SKM-1 (cell line): ENCODE data around the gene MAMDC2.

Experiments
- DNase-seq: peaks from one replicate; lab custom pipeline; 2025; ENCODE audit not compliant: unreplicated experiment; lab: John Stamatoyannopoulos, UW

Gene MAMDC2

GRCh38 chr9:70064496-70064895 lies 20.8 kb downstream of the MAMDC2 start:
- DNase-seq, result no peak

GRCh38 chr9:70065572-70065971 lies 21.9 kb downstream of the MAMDC2 start:
- no peak for DNase-seq

GRCh38 chr9:70066418-70066817 lies 22.8 kb downstream of the MAMDC2 start:
- DNase-seq, result no peak

- no peak for DNase-seq
Measured at GRCh38 chr9:70066874-70067273, 23.2 kb downstream of the MAMDC2 start.

GRCh38 chr9:70069704-70070103 lies 26.1 kb downstream of the MAMDC2 start:
- no peak for DNase-seq

- DNase-seq, result no peak
Measured at GRCh38 chr9:70073193-70073592, 29.5 kb downstream of the MAMDC2 start.

- no peak for DNase-seq
Measured at GRCh38 chr9:70073756-70074155, 30.1 kb downstream of the MAMDC2 start.

GRCh38 chr9:70076678-70077077 lies 33.0 kb downstream of the MAMDC2 start:
- DNase-seq, result no peak

- no peak for DNase-seq
Measured at GRCh38 chr9:70079417-70080037, 35.9 kb downstream of the MAMDC2 start.

- no peak for DNase-seq
Measured at GRCh38 chr9:70080481-70081119, 37.0 kb downstream of the MAMDC2 start.

GRCh38 chr9:70081120-70081495 lies 37.5 kb downstream of the MAMDC2 start:
- DNase-seq, result no peak

- DNase-seq, result no peak
Measured at GRCh38 chr9:70083429-70083828, 39.8 kb downstream of the MAMDC2 start.

- DNase-seq, result no peak
Measured at GRCh38 chr9:70085241-70085640, 41.6 kb downstream of the MAMDC2 start.

GRCh38 chr9:70091103-70091502 lies 47.5 kb downstream of the MAMDC2 start:
- no peak for DNase-seq

- no peak for DNase-seq
Measured at GRCh38 chr9:70091572-70091971, 47.9 kb downstream of the MAMDC2 start.

GRCh38 chr9:70092190-70092589 lies 48.5 kb downstream of the MAMDC2 start:
- DNase-seq, result no peak

- DNase-seq, result no peak
Measured at GRCh38 chr9:70093095-70093494, 49.4 kb downstream of the MAMDC2 start.

- DNase-seq, result no peak
Measured at GRCh38 chr9:70093944-70094343, 50.3 kb downstream of the MAMDC2 start.

GRCh38 chr9:70094747-70095146 lies 51.1 kb downstream of the MAMDC2 start:
- no peak for DNase-seq

- DNase-seq, result no peak
Measured at GRCh38 chr9:70097187-70097586, 53.5 kb downstream of the MAMDC2 start.

- no peak for DNase-seq
Measured at GRCh38 chr9:70100362-70100761, 56.7 kb downstream of the MAMDC2 start.

- no peak for DNase-seq
Measured at GRCh38 chr9:70101265-70101664, 57.6 kb downstream of the MAMDC2 start.

- no peak for DNase-seq
Measured at GRCh38 chr9:70105147-70105546, 61.5 kb downstream of the MAMDC2 start.
